GM18909 (cell line): ENCODE measurements around the gene ABCB6.
"Not testable (repeated sequence)": the region's sequence is repeated elsewhere in the genome, so short reads cannot be mapped to it uniquely, and the experiment has no call there.

ENCODE experiments used
- ATAC-seq: cut with Tn5 transposase; IDR thresholded peaks from one replicate; pipeline ENCODE4 v1.9.1; 2021; ENCODE audit warnings: mild to moderate bottlenecking; ENCODE audit not compliant: unreplicated experiment, poor library complexity

The ABCB6 gene

DNA sequence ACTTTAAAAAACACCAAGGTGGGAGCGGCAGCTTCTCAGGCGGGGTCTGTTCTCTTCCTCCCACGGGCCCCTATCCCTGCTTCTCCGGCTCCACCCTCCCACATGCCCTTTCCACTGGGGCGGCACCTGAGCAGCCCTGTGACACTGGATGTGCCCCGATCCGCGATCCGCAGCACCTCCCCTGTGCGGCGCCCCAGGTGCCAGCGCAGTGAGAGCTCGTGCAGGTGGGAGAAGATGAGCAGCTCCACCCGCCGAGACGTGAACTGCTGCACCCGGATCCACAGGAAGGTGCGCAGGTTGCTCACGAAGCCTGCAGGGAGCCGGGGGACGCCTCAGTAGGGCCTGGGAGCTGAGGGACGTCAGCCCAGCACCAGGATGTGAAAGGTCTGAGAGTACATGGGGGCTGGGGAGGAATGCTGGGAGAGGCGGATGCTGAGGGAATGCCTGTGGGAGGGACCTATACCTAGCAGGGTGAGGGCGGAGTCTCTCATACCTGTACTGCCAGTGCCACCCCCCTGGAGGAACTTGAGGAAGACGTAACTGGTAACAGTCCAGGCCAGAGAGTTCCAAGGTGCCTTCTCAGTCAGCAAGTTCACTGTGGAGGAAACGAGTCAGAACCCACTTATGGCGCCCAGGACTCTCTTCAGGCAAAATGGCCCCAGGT, 2.8 kb downstream of the ABCB6 start:
- no peak for ATAC-seq

DNA sequence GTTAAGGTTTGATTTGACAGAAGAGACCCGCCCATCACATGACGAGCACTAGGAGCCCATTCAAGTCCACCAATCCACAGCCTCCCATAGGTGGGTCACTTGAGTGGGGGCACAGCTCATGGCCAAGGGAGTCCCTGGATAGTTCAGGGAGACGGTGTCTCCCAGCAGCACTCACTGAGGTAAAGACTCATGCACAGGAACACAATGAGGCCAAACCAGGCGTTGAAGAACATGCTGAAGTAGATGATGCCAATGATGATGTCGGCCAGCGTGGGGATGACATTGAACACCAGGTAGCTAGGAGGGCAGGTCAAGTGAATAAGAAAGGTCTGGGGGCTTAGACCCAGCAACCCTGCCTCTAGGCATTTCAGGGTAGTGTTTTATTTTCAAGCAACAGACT, 4.0 kb downstream of the ABCB6 start:
- ATAC-seq, result no peak

DNA sequence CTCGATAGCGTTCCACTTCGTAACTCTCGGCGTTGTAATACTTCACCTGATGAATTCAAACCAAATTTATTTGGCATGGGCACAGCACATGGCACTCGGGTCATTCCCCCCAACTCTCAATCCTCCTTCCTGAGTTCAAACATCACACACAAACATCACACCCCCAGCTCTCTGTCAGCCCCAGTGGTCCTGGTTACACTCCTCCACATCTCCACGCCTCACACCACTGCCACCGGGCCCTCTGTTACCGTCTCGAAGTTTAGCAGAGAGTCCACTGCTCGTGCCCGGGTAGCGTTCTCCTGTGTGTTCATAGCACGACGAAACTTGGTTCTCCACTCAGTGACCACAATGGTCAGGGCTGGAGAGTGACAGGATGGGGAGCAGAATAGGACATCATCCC, 4.6 kb downstream of the ABCB6 start:
- no peak for ATAC-seq

DNA sequence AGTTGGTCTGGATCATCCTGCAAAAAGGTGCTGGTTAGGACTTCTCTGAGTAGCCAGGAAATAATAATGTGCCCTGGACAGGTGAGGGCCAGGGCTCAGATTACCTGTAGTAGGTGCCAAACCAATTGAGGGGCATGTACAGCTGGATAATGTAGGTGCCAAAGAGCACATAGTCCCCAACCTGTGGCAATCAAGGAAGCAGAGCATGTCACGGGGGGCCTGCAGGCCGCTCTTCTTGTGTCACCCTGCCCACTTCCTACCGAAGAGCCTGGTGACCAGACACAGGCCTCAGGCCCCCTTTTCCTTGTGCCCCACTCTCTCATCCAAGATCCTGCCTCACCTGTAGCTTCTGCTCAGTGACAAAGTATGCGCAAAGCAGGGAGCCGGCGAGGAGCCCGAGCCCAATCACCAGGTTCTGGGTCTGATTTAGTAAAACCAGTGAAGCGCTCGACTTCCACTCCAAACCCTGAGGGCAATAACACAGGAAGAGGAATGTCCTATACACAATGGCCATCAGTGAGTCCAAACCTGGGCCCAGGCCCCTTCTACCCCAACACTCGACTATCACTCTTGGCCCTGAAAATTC, 5.2 kb downstream of the ABCB6 start:
- ATAC-seq, result no peak

- no peak for ATAC-seq
Observed at GRCh38 chr2:219213026-219213415, 5.7 kb downstream of the ABCB6 start.

GRCh38 chr2:219210886-219211362, 7.8 kb downstream of the ABCB6 start:
- no peak for ATAC-seq

GRCh38 chr2:219210196-219210885, 8.4 kb downstream of the ABCB6 start:
- no peak for ATAC-seq

DNA sequence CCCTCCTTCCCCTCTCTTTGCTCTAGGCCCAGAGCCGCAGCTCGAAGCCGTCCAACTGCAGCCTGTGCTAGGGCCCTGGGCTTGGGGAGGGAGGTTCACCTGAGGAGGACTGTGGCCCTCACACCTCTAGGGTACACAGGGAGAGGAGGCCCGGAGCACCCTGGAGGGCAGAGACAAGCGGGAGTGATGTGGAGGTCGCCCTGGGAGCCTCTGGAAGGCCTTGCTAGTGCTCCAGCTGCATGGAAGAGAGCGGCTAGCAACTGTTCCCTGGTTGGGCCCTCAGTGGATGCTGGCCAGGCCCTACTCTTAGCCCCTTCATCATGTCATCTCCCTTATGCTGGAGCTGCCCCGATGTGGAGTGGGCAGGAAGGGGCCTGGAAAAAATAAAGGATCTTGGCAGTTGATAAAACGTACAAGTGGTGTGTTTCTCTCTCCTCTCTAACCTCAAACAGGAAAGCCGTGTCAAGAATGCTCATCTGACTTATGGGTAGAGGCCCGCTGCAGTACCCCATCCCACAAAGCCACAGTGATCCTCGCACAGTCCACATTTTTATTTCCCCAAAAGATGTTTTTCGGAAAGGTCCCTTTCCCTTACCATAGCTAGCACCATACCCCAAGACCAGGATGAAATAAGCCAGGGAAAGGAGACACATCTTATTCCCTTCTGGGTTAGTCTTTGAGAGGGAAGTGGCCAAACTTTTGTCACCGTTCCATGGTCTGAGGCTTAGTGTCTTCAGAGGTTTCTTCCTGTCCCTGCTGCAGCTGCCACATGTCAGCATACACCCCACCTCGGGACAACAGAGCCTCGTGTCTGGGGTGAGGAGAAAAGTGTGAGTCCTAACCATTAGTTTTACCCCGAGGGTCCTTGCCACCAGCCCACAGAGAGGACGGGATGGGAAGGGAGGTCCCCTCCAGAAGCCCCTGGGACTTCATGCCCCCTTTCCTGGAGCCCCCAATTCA, 9.2 kb downstream of the ABCB6 start:
- ATAC-seq, result no peak

- ATAC-seq, result no peak
Observed at GRCh38 chr2:219207884-219208740, 10.6 kb downstream of the ABCB6 start.

DNA sequence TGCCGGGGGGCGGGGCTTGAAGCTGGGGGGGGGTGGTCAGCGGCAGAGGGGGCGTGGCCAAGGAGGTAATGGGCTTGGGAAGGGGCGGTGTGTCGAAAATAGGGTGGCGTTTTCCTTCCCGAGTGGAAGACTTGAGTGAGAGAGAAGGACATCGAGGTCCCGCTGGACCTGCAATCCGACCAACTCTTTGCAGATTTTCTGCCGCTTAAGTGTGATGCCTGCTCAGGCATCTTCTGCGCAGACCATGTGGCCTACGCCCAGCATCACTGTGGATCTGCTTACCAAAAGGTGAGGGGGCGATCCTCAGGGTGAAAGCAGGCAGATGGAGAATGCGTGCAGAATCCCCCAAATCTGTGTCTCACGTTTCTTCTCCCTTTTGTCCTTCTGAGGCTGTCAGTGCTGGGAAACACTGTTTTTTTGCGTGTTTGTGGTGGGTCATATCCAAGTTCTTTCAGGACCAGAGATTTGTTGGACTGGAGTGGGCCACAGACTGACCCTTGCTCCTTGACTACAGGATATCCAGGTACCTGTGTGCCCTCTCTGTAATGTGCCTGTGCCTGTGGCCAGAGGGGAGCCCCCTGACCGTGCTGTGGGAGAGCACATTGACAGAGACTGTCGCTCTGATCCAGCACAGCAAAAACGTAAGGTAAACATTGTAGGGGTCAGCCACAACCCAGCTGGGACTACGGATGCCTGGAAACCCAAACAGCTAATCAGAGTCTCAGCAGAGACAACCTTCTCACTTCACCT, 11.4 kb downstream of the ABCB6 start:
- no peak for ATAC-seq

- peak; percentile 97 for ATAC-seq
Observed at GRCh38 chr2:219206328-219207133, 12.2 kb downstream of the ABCB6 start, which contains the start of gene ZFAND2B. TSS of gene ZFAND2B (plus strand) at chr2:219206782. CDS start at chr2:219206988, 206 bp downstream.

- no peak for ATAC-seq
Observed at GRCh38 chr2:219205981-219206327, 12.8 kb downstream of the ABCB6 start.

DNA sequence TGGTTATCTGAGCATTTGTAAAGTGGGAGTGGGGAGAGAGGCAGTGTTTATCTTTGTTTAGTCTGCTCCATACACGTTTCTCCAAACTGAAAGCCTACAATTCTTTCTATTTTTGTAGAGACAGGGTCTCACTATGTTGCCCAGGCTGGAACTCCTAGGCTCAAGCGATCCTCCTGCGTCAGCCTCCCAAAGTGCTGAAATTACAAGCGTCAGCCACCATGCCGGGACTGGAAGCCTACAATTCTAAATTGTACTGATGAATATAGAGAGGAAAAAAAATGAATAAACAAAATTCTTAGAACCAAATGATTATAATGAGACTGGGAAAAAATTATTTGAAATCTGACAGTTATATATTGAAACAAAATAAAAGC, 13.6 kb downstream of the ABCB6 start:
- ATAC-seq, result no peak

GRCh38 chr2:219204425-219205164, 14.2 kb downstream of the ABCB6 start:
- no peak for ATAC-seq

GRCh38 chr2:219201331-219201730, 17.4 kb downstream of the ABCB6 start:
- not testable (repeated sequence) for ATAC-seq

DNA sequence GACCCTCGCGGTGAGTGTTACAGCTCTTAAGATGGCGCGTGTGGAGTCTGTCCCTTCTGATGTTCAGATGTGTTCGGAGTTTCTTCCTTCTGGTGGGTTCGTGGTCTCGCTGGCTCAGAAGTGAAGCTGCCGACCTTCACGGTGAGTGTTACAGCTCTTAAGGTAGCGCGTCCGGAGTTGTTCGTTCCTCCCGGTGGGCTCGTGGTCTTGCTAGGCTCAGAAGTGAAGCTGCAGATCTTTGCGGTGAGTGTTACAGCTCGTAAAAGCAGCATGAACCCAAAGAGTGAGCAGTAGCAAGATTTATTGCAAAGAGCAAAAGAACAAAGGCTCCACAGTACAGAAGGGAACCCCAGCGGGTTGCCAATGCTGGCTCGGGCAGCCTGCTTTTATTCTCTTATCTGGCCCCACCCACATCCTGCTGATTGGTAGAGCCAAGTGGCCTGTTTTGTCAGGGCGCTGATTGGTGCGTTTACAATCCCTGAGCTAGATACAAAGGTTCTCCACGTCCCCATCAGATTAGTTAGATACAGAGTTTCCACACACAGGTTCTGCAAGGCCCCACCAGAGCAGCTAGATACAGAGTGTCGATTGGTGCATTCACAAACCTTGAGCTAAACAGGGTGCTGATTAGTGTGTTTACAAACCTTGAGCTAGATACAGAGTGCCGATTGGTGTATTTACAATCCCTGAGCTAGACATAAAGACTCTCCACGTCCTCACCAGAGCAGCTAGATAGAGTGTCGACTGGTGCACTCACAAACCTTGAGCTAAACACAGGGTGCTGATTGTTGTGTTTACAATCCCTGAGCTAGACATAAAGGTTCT, 18.0 kb downstream of the ABCB6 start:
- ATAC-seq, result not testable (repeated sequence)
